Stomach (tissue), 4 donors: ENCODE measurements around the gene RAB4A.

ENCODE experiments used
- POLR2AphosphoS5 ChIP-seq, 3 donors: sonication (generic); formaldehyde crosslinking; IDR thresholded peaks; one replicate each; pipeline ENCODE4 v1.6.1; 2016; ENCODE audit warnings: antibody characterized with exemption in 3 of 3
- TF ChIP-seq, protein P1 (sequence below), 7 experiments: fragments of 450-650 bp in 4 of 7; fragments of 200-600 bp in 3 of 7; sonication (generic) in 3 of 7; IDR thresholded peaks; one replicate each; pipeline ENCODE4 v1.5.1; 2016 to 2019; ENCODE audit warnings: antibody characterized with exemption in 7 of 7, control low read depth in 2 of 7, mild to moderate bottlenecking in 1 of 7

DNA sequence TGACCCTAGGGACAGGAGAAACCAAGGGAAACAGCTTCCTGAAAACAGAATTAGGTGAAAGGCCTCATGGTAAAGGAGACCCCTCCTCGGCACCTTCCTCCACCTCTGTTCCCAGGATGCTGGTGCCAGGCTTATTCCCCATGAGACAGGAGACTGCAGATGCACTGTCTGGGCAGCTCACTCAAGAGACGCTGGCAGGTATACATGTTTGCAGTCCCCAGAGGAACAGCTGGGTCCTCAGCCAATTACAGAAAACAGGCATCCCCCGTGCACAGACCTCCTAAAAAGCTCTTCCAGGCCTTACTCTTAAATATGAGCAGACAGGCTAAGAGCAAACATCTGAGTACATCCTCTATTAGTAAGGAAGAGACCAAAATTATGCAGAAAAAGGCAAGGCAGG lies 65.4 kb downstream of the RAB4A start:
- TF ChIP-seq POLR2AphosphoS5 (IDR thresholded peaks at IDR 0.05): no peak
- TF ChIP-seq, protein P1, sequence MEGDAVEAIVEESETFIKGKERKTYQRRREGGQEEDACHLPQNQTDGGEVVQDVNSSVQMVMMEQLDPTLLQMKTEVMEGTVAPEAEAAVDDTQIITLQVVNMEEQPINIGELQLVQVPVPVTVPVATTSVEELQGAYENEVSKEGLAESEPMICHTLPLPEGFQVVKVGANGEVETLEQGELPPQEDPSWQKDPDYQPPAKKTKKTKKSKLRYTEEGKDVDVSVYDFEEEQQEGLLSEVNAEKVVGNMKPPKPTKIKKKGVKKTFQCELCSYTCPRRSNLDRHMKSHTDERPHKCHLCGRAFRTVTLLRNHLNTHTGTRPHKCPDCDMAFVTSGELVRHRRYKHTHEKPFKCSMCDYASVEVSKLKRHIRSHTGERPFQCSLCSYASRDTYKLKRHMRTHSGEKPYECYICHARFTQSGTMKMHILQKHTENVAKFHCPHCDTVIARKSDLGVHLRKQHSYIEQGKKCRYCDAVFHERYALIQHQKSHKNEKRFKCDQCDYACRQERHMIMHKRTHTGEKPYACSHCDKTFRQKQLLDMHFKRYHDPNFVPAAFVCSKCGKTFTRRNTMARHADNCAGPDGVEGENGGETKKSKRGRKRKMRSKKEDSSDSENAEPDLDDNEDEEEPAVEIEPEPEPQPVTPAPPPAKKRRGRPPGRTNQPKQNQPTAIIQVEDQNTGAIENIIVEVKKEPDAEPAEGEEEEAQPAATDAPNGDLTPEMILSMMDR (IDR thresholded peaks at IDR 0.05): no peak
